Neural cell (in vitro differentiated cells): ENCODE results near the gene ELOVL3. TPM values are rescaled to one million over a fixed set of nuclear protein-coding genes. Genes with fewer than 3 reads are reported as not detected.

Experiments used
- H2AFZ ChIP-seq: fragments of 200-600, 300-800 bp; sonication (generic), shearing (Covaris generic); 2 replicates; pipeline ENCODE4 v1.6.0; 2014; ENCODE audit warnings: low read depth, mild to moderate bottlenecking, antibody characterized with exemption, low read length, moderate library complexity
- H3F3A ChIP-seq: fragments of 200-600 bp; shearing (Covaris generic); 2 replicates; pipeline ENCODE4 v1.6.1; 2016; ENCODE audit warnings: mild to moderate bottlenecking, moderate library complexity, mixed read lengths, antibody characterized with exemption, low read length; ENCODE audit not compliant: insufficient read depth, poor library complexity, severe bottlenecking
- H3K27ac ChIP-seq: fragments of 200-600, 300-800 bp; sonication (generic), shearing (Covaris generic); 2 replicates; pipeline ENCODE4 v1.5.1; 2014; ENCODE audit warnings: mild to moderate bottlenecking, low read length, moderate library complexity
- H3K27me3 ChIP-seq: fragments of 300-800, 200-600 bp; sonication (generic), shearing (Covaris generic); 2 replicates; pipeline ENCODE4 v1.6.0; 2014; ENCODE audit warnings: mild to moderate bottlenecking, low read depth, low read length, moderate library complexity; ENCODE audit not compliant: insufficient read depth
- H3K36me3 ChIP-seq: fragments of 300-800, 200-600 bp; sonication (generic), shearing (Covaris generic); 2 replicates; pipeline ENCODE4 v1.5.1; 2014; ENCODE audit warnings: mild to moderate bottlenecking, antibody characterized with exemption, low read length, moderate library complexity; ENCODE audit not compliant: insufficient read depth
- H3K4me2 ChIP-seq: fragments of 300-800, 200-600 bp; sonication (generic), shearing (Covaris generic); 2 replicates; pipeline ENCODE4 v1.6.0; 2014; ENCODE audit warnings: mild to moderate bottlenecking, low read length
- H3K4me3 ChIP-seq: fragments of 300-800, 200-600 bp; sonication (generic), shearing (Covaris generic); 2 replicates; pipeline ENCODE4 v1.5.1; 2014; ENCODE audit warnings: mild to moderate bottlenecking, low read length, moderate library complexity
- H3K79me2 ChIP-seq: fragments of 200-600 bp; shearing (Covaris generic); replicated peaks from 2 replicates; pipeline ENCODE4 v1.6.0; 2014; ENCODE audit warnings: mild to moderate bottlenecking, low read length, moderate library complexity; ENCODE audit not compliant: insufficient read depth
- H3K9ac ChIP-seq: fragments of 300-800, 200-600 bp; sonication (generic), shearing (Covaris generic); 2 replicates; pipeline ENCODE4 v1.6.1; 2016; ENCODE audit warnings: mild to moderate bottlenecking, low read length, mixed read lengths
- H3K9me2 ChIP-seq: fragments of 200-600 bp; shearing (Covaris generic); 2 replicates; pipeline ENCODE4 v1.6.1; 2016; ENCODE audit warnings: mild to moderate bottlenecking, low read length, mixed read lengths; ENCODE audit not compliant: insufficient read depth
- H3K9me3 ChIP-seq: fragments of 200-600, 300-800 bp; sonication (generic), shearing (Covaris generic); 2 replicates; pipeline ENCODE4 v1.6.1; 2016; ENCODE audit warnings: mild to moderate bottlenecking, mixed run types, low read length, moderate library complexity, mixed read lengths
- H4K20me1 ChIP-seq: fragments of 200-600 bp; shearing (Covaris generic); 2 replicates; pipeline ENCODE4 v1.6.1; 2016; ENCODE audit warnings: mild to moderate bottlenecking, mixed run types; ENCODE audit not compliant: insufficient read depth
- EP300 ChIP-seq: fragments of 450-650 bp; conservative IDR thresholded peaks from 2 replicates; pipeline ENCODE4 v1.6.1; 2014; ENCODE audit warnings: antibody characterized with exemption, mild to moderate bottlenecking, moderate library complexity; ENCODE audit not compliant: poor library complexity, severe bottlenecking
- EZH2 ChIP-seq: fragments of 200-600, 300-800 bp; shearing (Covaris generic), sonication (generic); IDR thresholded peaks from 2 replicates; pipeline ENCODE4 v1.6.1; 2014; ENCODE audit warnings: antibody characterized with exemption, low read length, borderline replicate concordance, mild to moderate bottlenecking; ENCODE audit not compliant: insufficient read depth, poor library complexity, severe bottlenecking
- MXI1 ChIP-seq: fragments of 450-650 bp; conservative IDR thresholded peaks from 2 replicates; pipeline ENCODE4 v1.6.1; 2014; ENCODE audit warnings: antibody characterized with exemption, mild to moderate bottlenecking; ENCODE audit not compliant: poor library complexity, severe bottlenecking
- POLR2AphosphoS5 ChIP-seq: IDR thresholded peaks from 2 replicates; pipeline ENCODE4 v1.6.1; 2012
- RAD21 ChIP-seq: fragments of 450-650 bp; conservative IDR thresholded peaks from 2 replicates; pipeline ENCODE4 v1.6.1; 2014; ENCODE audit warnings: antibody characterized with exemption, mild to moderate bottlenecking, moderate library complexity
- SMC3 ChIP-seq: fragments of 450-650 bp; conservative IDR thresholded peaks from 2 replicates; pipeline ENCODE4 v1.6.1; 2014; ENCODE audit warnings: antibody characterized with exemption, mild to moderate bottlenecking, moderate library complexity; ENCODE audit not compliant: poor library complexity
- TAF1 ChIP-seq: IDR thresholded peaks from 2 replicates; pipeline ENCODE4 v1.6.1; 2012; ENCODE audit warnings: low read depth
- polyA plus RNA-seq: library from polyadenylated mRNA; depleted of rRNA; stranded (reverse); fragments of >200 nt; gene quantifications from 2 replicates; pipeline ENCODE4 v1.2.3, GENCODE V29; 2014
- TF ChIP-seq, protein P1 (sequence below): IDR thresholded peaks from 2 replicates; pipeline ENCODE4 v1.6.1; 2012; ENCODE audit warnings: borderline replicate concordance
- TF ChIP-seq, protein P2 (sequence below): fragments of 450-650 bp; IDR thresholded peaks from 2 replicates; pipeline ENCODE4 v1.5.1; 2014; ENCODE audit warnings: antibody characterized with exemption, mild to moderate bottlenecking, moderate library complexity; ENCODE audit not compliant: poor library complexity, severe bottlenecking

The ELOVL3 gene
- polyA plus RNA-seq, 1 donor from 2014 or later: not detected

DNA sequence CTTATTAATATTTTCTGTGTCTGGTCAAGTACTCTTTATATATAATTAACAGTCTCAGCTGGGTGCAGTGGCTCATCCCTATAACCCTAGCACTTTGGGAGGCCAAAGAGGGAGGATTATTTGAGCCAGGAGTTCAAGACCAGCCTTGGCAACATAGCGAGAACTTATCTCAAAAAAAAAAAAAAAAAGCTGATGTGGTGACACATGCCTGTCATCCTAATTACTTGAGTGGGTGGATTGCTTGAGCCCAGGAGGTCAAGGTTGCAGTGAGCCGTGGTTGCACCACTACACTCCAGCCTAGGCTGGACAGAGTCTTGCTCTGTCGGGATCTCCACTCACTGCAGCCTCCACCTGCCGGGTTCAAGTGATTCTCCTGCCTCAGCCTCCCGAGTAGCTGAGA is 6.7 kb upstream of the ELOVL3 start:
- no peak overlapping the region for H3K4me3 ChIP-seq
- no peaks in the 10 kb centered on the region for H3K27me3 ChIP-seq
- H4K20me1 ChIP-seq: no peaks in the 10 kb centered on the region
- H3K79me2 ChIP-seq: no peaks in the 10 kb centered on the region
- no peaks in the 10 kb centered on the region for H3K36me3 ChIP-seq
- H3K27ac ChIP-seq: no peak overlapping the region
- TF ChIP-seq RAD21 (no peak), EP300 (no peak), POLR2AphosphoS5 (no peak), MXI1 (no peak), EZH2 (no peak), SMC3 (no peak), TAF1 (no peak)
- TF ChIP-seq, protein P1, sequence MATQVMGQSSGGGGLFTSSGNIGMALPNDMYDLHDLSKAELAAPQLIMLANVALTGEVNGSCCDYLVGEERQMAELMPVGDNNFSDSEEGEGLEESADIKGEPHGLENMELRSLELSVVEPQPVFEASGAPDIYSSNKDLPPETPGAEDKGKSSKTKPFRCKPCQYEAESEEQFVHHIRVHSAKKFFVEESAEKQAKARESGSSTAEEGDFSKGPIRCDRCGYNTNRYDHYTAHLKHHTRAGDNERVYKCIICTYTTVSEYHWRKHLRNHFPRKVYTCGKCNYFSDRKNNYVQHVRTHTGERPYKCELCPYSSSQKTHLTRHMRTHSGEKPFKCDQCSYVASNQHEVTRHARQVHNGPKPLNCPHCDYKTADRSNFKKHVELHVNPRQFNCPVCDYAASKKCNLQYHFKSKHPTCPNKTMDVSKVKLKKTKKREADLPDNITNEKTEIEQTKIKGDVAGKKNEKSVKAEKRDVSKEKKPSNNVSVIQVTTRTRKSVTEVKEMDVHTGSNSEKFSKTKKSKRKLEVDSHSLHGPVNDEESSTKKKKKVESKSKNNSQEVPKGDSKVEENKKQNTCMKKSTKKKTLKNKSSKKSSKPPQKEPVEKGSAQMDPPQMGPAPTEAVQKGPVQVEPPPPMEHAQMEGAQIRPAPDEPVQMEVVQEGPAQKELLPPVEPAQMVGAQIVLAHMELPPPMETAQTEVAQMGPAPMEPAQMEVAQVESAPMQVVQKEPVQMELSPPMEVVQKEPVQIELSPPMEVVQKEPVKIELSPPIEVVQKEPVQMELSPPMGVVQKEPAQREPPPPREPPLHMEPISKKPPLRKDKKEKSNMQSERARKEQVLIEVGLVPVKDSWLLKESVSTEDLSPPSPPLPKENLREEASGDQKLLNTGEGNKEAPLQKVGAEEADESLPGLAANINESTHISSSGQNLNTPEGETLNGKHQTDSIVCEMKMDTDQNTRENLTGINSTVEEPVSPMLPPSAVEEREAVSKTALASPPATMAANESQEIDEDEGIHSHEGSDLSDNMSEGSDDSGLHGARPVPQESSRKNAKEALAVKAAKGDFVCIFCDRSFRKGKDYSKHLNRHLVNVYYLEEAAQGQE: no peak
- TF ChIP-seq, protein P2, sequence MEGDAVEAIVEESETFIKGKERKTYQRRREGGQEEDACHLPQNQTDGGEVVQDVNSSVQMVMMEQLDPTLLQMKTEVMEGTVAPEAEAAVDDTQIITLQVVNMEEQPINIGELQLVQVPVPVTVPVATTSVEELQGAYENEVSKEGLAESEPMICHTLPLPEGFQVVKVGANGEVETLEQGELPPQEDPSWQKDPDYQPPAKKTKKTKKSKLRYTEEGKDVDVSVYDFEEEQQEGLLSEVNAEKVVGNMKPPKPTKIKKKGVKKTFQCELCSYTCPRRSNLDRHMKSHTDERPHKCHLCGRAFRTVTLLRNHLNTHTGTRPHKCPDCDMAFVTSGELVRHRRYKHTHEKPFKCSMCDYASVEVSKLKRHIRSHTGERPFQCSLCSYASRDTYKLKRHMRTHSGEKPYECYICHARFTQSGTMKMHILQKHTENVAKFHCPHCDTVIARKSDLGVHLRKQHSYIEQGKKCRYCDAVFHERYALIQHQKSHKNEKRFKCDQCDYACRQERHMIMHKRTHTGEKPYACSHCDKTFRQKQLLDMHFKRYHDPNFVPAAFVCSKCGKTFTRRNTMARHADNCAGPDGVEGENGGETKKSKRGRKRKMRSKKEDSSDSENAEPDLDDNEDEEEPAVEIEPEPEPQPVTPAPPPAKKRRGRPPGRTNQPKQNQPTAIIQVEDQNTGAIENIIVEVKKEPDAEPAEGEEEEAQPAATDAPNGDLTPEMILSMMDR: no peak
- H3K4me2 ChIP-seq: no peak overlapping the region
- no peaks in the 10 kb centered on the region for H3F3A ChIP-seq
- H3K9ac ChIP-seq: no peak overlapping the region
- H3K9me2 ChIP-seq: no peaks in the 10 kb centered on the region
- no peaks in the 10 kb centered on the region for H3K9me3 ChIP-seq
- H2AFZ ChIP-seq: no peak overlapping the region

DNA sequence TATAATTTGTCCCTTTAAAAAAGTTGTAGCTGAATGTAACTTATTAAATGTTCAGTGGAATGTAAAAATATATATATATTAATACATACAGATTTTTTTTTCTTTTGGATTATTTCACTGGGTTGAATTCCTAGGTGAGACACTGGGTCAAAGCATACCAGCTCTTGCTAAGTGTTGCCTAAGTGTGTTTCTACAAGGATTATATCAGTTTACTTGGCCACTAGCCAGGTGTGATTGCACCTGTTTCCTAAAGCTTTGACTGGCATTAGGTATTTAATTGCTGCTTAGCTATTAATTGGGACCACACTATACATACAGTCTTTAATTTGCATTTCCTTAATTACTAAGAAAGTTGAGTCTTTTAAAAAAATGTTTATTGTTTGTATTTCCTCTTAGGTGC is 5.5 kb upstream of the ELOVL3 start:
- Histone ChIP-seq H3K4me3 (no peak overlapping the region), H3K27me3 (peaks cover 4% of the 10 kb centered on the region), H3K4me2 (no peak overlapping the region), H3K36me3 (no peaks in the 10 kb centered on the region), H3K79me2 (no peaks in the 10 kb centered on the region), H3K9ac (no peak overlapping the region), H3K9me2 (no peaks in the 10 kb centered on the region), H3F3A (no peaks in the 10 kb centered on the region), H3K9me3 (no peaks in the 10 kb centered on the region), H4K20me1 (no peaks in the 10 kb centered on the region), H2AFZ (no peak overlapping the region), H3K27ac (no peak overlapping the region)
- TF ChIP-seq MXI1 (no peak), RAD21 (no peak), EZH2 (no peak), EP300 (no peak), POLR2AphosphoS5 (no peak), TAF1 (no peak), SMC3 (no peak)
- TF ChIP-seq, protein P1: no peak
- TF ChIP-seq, protein P2: no peak
